ENCODE measurements around the gene SERINC5.
A peak's percentile ranks its signal among the peaks of the same experiment; 100 is the strongest.
"Not testable (repeated sequence)": the region's sequence is repeated elsewhere in the genome, so short reads cannot be mapped to it uniquely, and the experiment has no call there.

SERINC5 gene

DNA sequence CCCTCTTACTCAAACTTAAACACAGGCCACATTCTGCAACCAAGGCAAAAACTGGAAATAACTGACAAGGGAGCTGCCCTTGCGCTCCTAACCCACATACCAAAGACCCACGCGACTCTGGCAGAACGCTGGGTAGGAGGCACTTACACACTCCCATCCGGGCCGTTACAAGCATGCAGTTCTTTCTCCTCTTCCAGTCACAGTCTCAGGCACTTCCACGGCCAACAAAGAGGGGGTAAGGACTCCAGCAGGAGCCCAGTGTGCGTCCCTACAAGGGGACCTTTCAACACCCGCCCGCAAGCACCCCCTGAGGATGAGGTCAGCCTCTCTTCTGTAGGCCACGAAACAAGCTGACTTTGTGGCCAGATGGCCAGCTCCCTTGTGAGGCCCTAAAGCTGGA lies 57.4 kb downstream of the SERINC5 start:
- DNase-seq (ENCODE audit: low spot score), result no peak

DNA sequence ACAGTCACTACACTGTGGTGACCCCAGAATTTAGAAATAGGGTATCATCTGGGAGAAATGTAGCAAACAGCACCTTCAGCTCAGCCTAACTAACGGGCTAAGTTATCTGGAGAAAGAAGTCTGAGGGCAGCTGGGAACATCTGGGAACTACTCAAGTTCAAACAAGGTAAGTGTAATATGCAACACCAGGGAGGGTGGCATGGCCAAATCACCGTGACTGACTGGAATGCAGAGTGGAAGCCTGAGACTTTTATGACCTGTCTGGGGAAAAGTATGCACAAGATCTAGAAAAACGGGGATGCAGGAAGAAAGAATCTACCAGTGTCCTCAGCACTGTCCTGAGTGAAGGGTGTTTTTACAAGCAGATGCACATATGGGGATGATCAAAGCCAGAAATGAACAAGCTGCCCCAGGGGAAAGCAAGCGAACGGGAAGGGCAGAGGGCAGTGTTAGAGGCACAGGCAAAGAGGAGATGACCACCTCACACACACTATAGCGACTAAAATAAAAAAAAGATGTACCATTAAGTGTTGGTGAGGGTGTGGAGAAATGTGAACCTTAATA lies 59.9 kb downstream of the SERINC5 start:
- DNase-seq (ENCODE audit: low spot score), result no peak

DNA sequence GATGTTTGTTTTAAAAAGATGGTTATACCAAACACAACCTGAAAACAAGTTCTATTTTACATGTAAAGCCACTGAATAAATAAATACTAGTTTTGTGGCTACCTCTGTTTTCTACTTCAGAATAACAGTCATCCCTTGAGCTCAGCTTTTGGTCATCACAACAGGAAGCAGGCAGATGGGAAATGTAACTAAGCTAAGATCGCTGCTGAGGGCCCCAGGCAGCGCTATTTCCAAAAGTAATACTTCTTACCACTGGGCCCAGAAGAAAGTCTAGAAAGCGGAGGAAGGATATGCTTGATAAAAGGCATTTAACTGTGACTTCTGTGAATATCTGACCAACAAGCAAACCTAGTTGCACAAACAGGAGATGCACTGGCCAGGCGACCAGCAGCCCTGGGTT lies 61.4 kb downstream of the SERINC5 start:
- DNase-seq (ENCODE audit: low spot score), result no peak

DNA sequence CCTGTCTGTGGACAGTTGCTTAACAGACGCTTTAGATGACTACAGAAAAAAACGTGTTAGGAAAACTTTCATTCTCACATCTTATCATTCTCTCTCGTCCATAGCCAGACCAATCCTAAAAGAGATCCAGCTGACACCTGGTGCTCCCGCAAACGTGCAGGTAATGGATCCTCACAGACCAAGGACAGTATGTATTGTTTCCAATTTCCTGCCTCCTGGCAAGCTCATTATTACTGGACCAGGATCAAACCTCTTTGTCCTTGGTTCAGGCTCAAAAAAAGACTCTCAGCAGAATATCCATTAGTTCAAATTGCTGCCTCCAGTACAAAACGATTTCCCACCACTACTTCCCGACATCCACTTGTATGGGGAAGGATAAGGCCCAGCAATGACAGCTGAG lies 62.4 kb downstream of the SERINC5 start:
- DNase-seq (ENCODE audit: low spot score), result no peak

DNA sequence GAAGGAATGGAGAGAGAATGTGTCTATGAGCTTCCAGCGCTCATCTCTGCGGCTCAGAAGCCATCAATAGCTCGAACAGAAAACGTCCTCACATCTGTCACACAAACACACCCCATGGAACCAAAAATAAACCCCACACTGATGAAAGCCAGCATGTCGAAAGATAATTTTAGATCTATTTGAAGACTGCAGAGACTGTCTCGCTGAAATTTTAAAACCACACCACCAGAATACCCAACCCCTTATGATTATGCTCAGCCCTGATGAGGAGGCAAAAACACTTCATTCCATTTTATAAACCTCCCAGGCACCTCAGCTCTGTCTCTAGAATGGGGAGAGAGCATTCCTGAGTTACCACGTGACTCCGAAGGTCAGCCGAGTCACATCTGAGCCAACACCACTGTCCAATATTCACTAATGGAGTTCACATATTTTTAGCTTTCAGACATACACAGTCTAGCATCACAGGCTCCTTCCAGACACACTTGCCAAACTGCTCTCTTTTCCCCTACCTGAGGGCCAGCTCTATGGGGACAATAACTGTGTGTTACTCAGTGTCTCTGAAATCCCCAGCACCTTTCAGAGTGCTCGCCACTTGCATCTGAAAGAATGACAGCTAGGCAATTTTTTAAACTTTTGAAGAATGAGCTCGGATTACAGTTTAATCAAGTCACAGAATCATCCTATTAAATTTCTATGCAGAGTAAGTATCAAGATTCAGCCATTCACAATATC lies 63.2 kb downstream of the SERINC5 start:
- DNase-seq (ENCODE audit: low spot score), result no peak

DNA sequence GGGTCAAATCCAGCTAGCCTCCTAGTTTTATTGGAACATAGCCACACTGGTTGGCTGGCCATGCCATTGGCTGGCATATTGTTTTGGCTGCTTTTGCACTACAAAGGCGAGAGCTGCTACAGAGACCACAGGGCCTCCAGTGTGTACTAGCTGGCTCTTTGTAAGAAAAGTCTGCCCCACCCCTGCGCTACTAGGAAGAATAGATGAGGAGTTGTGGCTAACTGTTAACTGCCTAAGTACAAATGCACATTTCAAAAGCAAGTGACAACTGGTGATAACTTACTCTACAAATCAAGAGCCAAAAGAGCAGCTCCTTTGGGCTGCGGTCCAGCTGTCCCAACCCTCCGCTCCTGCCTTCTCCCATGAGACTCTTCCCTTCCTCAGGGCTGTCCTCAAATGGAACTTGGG lies 63.9 kb downstream of the SERINC5 start:
- no peak for DNase-seq (ENCODE audit: low spot score)

DNA sequence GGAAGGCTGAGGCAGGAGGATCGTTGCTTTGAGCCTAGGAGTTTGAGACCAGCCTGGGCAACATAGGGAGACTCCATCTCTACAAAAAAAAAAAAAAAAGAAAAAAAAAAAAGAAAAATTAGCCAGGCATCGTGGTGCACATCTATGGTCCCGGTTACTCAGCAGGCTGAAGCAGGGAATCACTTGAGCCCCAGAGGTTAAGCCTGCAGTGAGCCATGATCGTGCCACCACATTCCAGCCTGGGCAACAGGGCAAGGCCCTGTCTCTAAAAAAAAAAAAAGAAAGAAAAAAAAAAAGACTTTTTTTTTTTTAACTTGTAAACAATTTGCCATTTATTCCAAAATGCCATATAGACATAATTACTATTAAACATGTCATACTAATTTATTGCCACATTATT lies 64.5 kb downstream of the SERINC5 start:
- DNase-seq (ENCODE audit: low spot score), result no peak

DNA sequence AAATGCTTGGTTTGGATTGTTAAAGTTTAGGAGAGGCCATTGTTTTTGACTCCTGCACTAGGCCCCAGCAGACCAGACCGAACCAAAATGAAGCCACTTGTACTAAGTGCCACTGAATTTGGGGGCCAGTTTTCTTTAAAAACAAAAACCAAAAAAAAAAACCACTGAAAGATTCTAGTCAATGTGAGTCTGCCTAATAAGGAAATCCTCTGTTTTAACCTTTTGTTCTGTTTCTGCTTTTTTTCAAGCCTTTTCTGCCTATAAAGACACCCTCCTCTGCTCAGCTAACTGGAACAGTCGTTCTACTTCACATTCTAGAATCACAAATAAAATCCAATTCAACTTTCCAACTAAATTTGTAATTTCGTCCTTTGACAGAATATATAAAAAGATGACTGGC lies 64.9 kb downstream of the SERINC5 start:
- DNase-seq (ENCODE audit: low spot score), result no peak

DNA sequence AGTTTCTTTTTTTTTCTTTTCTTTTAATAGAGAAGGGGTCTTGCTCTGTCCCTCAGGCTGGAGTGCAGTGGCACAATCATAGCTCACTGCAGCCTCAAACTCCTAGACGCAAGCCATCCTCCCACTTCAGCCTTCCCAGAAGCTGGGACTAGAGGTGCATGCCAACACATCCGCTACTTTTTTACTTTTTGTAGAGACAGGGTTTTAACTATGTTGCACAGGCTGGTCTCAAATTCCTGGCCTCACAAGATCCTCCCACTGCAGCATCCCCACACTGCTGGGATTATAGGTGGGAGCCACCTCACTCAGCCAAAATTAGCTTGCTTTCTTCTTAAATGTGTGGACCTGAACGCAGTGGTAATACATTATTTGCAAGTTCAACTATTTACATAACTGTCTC lies 66.1 kb downstream of the SERINC5 start:
- no peak for DNase-seq (ENCODE audit: low spot score)

DNA sequence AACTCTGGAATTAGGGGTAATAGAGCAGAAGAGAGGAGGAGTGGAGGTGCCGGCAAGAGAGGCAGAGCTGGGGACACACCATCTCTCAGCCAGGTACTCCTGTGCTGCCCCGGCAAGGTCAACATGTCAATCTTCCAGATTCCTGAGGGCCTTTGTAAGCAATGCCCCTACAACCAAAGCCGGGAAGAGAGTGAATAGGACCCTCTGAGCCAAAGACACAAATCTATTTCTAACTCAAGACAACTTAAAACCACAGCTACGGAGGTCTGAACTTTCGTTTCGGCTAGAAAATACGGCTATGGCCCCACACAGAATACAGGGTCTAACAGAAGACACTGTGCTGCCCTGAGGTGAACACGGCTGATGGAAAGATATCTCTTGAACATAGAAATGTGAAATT lies 66.6 kb downstream of the SERINC5 start:
- no peak for DNase-seq (ENCODE audit: low spot score)

DNA sequence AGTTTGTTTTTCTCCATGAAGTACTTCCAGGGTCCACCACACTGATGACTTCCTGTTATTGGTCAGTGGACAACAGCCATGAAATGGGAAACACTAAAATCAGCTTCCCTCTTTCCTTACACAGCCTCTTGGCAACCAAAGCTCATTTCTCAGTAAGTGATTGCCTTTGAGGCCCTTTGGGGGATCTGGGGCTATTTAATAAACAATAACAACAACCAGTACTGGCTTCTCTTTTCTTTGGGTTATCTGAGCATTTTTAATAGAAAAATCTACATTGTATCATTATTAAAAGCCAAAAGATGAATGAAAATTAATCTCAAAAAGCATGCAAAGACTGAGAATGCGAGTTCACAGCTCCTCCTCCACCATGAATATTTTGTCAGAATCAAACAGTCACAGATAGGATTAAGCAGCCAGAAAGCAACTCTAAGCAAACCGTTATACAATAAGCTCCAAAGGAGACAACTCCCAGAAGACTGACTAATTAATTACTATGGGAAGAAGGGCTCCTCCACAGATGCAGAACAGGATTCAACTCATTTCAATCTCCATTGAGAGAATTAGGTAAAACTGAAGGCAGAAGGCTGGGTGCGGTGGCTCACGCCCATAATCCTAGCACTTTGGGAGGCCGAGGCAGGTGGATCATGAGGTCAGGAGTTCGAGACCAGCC lies 68.3 kb downstream of the SERINC5 start:
- DNase-seq (ENCODE audit: low spot score), result no peak

DNA sequence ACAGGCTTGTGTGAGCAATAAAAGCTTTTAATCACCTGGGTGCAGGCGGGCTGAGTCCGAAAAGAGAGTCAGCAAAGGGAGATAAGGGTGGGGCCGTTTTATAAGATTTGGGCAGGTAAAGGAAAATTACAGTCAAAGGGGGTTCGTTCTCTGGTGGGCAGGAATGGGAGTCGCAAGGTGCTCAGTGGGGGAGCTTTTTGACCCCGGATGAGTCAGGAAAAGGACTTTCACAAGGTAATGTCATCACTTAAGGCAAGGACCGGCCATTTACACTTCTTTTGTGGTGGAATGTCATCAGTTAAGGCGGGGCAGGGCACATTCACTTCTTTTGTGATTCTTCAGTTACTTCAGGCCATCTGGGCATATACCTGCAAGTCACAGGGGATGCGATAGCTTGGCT lies 70.3 kb downstream of the SERINC5 start:
- DNase-seq (ENCODE audit: low spot score), result not testable (repeated sequence)

DNA sequence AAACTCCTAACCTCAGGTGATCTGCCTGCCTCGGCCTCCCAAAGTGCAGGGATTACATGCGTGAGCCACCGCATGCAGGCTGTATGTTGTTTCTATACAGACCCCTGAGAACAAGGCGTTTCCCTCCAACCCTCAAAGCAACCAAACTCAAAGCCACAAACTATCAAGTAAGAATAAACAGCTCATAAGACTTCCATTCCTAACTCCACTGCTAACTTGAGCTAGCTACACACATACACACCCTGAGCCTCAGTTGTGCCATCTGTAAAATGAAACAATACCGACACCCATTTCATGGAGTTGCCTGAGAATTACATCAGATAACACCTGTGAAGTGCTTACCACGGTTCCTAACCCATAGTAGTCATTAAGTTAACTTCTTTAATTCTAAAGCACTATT lies 70.8 kb downstream of the SERINC5 start:
- no peak for DNase-seq (ENCODE audit: low spot score)

DNA sequence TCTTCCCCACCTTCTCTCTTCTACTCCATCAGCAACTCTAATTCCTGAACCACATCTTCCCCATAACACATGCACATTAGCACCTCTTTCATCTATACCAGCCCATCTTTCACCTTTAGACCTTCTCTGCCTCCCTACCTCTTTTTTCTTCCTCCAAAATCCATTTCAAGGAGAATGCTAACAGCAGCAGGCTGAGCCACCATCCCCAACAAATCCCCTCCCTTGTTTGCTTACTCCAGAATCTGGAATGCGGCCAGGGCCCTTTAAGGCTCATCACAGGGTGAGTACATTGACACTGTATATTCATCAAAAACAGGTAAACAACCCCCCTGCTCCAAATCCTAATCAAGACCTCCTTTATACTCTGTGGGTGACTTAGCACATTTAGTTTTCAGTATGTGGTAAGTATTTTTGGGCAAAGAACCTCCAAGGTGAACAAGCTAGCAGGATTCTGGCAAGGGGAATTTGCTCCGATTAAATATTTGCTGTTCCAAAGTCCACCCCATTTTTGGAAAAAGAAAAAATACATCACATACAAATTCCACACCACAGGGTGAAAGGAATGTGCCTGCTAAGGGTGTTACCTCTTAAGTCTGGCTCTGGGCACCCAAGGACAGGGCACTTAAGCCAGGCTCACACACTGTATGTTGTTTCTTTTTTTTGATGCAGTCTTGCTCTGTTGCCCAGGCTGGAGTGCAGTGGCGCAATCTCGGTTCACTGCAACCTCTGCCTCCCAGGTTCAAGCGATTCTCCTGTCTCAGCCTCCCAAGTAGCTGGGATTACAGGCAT lies 71.4 kb downstream of the SERINC5 start:
- peak; percentile 35 for DNase-seq (ENCODE audit: low spot score)

DNA sequence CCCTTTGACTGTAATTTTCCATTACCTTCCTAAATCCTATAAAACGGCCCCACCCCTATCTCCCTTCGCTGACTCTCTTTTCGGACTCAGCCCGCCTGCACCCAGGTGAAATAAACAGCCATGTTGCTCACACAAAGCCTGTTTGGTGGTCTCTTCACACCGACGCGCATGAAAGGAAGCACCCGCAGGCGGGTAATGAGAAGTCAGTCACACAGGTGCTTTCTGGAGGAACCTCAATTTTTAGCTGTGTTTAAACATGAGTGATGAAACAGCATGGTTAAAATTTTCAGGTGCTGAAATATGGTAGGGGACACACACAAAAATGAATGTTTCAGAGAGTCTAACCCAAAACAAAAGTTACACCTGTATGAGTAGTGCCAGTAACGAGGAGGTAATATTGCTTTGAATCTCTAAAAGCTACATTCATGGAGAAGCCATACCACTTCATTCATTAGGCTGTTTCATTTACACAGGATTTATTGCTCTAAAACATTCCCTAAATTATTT lies 72.1 kb downstream of the SERINC5 start:
- DNase-seq (ENCODE audit: low spot score), result not testable (repeated sequence)

DNA sequence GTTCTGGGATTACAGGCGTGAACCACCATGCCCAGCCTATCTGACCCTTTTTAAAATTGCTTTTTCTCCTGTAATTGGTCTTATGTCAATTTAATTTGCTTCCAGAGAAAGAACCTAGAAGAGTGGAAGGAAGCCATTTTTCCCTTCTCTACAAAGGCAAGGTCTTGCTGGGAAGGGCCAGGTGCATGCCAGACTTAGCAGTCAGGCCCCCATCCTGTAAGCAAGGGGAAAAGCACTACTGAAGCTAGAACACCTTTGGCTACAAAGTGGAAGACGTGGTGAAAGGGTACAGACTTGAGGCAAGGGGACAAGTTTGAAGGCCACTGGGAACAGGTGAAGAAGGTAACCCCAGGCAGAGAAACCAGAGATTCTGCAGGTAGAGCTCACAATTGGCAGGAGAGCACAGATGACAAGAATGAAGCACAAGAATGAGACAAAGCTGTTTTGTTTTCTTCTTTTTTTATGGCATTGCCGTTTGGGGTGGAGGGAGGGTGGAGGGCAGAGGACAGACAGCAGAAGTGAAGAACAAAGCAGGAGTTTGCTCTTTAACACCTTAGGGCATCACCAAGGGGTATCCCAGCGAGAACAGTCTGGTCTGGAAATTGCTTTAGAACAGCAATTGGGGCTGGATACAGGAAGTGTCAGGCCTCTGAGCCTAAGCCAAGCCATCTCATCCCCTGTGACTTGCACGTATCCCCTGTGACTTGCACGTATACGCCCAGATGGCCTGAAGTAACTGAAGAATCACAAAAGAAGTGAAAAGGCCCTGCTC lies 72.9 kb downstream of the SERINC5 start:
- no peak for DNase-seq (ENCODE audit: low spot score)

DNA sequence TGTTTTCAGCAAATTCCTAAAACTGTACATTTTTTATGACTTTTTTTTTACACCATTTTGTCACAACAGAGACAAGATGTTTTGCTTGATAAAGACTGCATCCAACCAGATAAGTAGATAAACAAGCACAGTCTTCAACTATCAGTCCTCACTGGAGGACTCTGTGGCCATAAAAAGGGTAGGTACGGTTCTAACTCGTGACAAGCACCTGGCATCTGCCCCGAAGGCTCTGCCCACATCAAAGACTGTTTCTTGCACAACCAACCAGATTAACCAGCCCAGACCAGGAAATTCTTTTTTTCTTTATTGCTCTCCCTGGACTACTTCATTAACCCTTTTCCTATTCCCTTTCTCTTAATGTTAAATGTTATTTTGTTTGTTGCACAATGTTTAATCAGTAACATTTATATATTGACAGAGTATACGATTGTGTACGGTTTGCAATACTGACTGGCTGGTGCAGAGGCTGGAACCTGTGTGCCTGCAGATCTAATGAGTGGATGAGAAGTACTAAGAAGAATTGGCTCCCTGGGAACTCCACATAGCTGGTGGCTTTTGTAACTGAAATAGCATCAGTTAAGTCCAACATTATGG lies 74.1 kb downstream of the SERINC5 start:
- DNase-seq (ENCODE audit: low spot score), result peak; percentile 37

DNA sequence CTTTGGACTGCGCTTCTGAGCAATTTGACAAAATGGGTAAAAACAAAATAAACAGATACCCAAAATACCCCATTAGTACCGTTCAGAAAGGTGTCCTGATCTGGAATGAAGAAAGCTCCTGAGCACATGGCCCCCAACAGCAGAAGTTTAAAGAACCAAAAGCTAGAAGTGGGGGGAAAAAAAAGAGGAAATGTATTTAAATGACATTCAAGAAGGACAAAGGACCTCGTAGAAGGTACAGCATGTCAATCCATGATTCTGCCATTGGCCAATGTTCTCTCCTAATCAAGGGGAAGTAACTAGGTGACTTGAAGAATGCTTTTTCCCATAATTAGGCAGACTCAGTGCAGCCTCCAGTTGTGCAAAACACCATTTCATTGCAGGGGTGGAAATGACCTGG lies 78.6 kb downstream of the SERINC5 start:
- no peak for DNase-seq (ENCODE audit: low spot score)

DNA sequence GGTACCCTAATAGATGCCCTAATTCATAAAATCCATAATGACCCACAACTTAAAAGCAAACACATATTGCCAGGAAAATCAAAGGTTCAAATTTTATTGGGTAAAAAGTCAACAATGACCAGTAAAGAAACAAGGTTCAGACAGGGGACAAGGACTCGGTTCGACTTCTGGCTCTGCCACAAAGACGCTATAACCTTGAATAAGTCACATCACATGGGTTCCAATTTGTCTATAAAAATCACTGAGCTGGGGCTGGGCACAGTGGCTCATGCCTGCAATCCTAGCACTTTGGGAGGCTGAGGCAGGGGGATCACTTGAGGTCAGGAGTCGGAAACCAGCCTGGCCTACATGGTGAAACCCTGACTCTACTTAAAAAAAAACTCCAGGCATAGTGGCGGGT lies 80.5 kb downstream of the SERINC5 start:
- DNase-seq (ENCODE audit: low spot score), result no peak

DNA sequence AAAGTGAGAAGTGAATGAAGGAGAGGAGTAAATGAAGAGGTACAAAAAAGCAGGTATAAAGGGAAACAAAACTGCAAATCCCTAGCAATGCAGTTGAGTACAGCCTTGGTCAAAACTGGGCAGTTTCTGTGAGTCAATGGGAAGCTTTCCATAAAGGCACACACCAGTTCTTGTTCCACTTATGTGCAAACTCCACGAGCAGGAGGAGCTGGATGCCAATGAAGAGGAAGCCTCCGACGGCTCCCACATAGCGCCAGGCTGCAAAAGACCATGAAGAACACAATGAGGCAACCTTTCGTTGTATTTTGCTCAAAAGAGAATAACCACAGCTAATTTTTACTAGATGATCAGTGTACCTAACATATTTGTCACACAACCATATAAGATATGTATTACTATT lies 81.1 kb downstream of the SERINC5 start:
- no peak for DNase-seq (ENCODE audit: low spot score)

DNA sequence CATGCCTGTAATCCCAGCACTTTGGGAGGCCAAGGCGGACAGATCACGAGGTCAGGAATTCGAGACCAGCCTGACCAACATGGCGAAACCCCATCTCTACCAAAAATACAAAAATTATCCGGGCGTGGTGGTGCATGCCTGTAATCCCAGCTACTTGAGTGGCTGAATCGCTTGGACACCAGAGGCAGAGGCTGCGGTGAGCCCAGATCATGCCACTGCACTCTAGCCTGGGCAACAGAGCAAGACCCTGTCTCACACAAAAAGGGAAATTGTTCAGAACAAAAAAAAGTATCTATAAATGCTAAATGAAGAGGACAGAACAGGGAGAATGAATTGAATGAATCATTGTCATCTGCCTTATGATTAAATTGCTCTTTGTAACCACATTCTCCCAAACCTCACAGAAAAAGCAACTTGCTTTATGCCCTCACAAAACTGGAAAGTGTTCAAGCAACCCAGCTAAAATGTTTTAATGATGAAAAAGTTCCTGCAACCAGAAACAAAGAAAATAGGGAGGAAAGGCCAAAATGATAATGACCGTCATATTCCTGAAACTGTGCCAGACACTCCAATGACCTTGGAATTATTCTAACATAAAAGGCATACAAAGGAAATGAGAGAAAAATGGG lies 83.7 kb downstream of the SERINC5 start:
- DNase-seq (ENCODE audit: low spot score), result no peak
